ENCODE measurements around the gene MOB1B. TPM values are rescaled to one million over a fixed set of nuclear protein-coding genes. Genes with fewer than 3 reads are reported as not detected.

The MOB1B gene
- total RNA-seq (ENCODE audit: unreplicated experiment) = 24.6 TPM
- long read RNA-seq, full-length matches to known transcripts = 2 of 2 reads
- long read RNA-seq, partial matches to known transcripts = 0 of 2 reads
- long read RNA-seq, other reads (novel, unspliced or antisense) = 0 of 2 reads

DNA sequence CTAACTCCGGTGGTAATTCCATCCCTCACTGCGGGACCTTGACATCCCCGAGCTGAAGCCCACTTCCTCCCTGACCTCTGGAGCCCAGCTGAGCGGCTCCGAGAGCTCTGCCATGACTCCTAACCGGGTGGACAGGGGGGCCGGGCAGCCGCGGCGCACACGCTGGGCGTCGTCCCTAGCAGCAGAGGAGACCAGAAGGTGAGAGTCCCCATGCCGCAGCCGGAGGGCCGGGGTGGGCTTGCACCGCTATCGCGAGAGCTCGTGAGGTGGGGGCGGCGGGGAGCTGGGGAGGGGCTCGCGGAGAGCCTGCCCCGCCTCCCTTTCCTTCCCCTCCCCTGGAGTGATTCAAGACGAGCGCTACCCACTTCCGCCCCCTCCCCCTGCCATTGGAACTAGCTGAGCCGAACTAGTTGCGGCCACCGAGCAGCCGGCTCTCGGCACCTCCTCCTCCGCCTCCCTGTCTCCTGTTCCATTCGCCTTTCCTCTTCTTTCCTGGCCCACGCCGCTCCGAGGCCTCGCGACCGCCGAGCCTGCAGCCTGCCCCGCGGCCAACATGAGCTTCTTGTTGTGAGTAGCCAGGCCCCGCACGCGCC lies at the start of gene MOB1B:
Gene MOB1B (plus strand): TSS at position 386 of the 593 bp plus-strand sequence. CDS start 168 bp downstream, at position 554.
- peak; percentile 21 for TF ChIP-seq CTCF (IDR thresholded peaks at IDR 0.05; ENCODE audit: partially characterized antibody, unreplicated experiment)
- Mint-ChIP-seq H3K9me3 (ENCODE audit: unreplicated experiment) (peaks cover 2% of the 10 kb centered on the region), H3K36me3 (ENCODE audit: unreplicated experiment) (peaks cover 5% of the 10 kb centered on the region), H3K4me3 (ENCODE audit: unreplicated experiment) (peak within 1 kb of the TSS; percentile 97), H3K4me1 (ENCODE audit: low read depth, unreplicated experiment) (peaks cover 6% of the 10 kb centered on the region), H3K27me3 (ENCODE audit: unreplicated experiment) (peaks cover 4% of the 10 kb centered on the region), H3K27ac (ENCODE audit: unreplicated experiment) (peak within 1 kb of the TSS; percentile 95)
- peak; percentile 97 for DNase-seq

DNA sequence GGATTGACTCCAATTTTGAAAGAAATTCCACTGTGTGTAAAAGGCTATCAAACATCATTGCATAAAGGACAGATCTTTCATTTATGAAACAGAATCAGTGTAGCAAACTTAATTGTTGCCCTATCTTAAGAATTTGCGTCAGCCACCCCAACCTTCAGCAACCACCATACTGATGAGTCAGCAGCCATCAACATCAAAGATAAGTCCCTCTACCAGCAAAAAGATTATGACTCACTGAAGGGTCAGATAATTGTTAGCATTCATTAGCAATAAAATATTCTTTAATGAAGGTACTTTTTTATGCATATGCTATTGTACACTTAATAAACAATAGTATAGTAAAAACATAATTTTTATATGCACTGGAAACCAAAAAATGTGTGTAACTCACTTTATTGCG lies 46.7 kb upstream of the MOB1B start:
- Mint-ChIP-seq H3K9me3 (ENCODE audit: unreplicated experiment) (no peaks in the 10 kb centered on the region), H3K4me3 (ENCODE audit: unreplicated experiment) (no peak overlapping the region), H3K36me3 (ENCODE audit: unreplicated experiment) (no peaks in the 10 kb centered on the region), H3K27me3 (ENCODE audit: unreplicated experiment) (no peaks in the 10 kb centered on the region), H3K27ac (ENCODE audit: unreplicated experiment) (no peak overlapping the region), H3K4me1 (ENCODE audit: low read depth, unreplicated experiment) (no peaks in the 10 kb centered on the region)
- TF ChIP-seq CTCF (IDR thresholded peaks at IDR 0.05; ENCODE audit: partially characterized antibody, unreplicated experiment) = no peak
- no peak for DNase-seq

GRCh38 chr4:70858454-70858853 lies 43.7 kb upstream of the MOB1B start:
- Mint-ChIP-seq H3K4me1 (ENCODE audit: low read depth, unreplicated experiment) (no peaks in the 10 kb centered on the region), H3K9me3 (ENCODE audit: unreplicated experiment) (no peaks in the 10 kb centered on the region), H3K4me3 (ENCODE audit: unreplicated experiment) (no peak overlapping the region)

DNA sequence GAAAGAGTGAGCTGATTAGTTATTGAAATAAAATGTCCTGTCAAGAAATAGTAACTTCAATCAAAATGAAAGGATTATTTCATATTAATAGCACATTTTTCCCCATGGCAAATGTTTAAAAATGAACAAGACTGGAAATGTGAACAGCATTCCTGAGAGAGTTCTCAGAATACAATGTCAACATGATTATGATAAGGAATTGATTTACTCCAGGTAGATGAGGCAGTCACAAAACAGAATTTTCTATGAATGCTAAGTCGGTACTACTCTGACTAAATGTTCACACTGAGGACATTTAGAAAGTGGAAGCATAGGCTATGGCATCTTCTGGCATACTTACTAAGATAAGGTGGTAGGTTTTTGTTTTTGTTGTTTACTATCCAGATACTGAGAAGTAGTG lies 43.1 kb upstream of the MOB1B start:
- Mint-ChIP-seq H3K27me3 (ENCODE audit: unreplicated experiment) (no peaks in the 10 kb centered on the region), H3K27ac (ENCODE audit: unreplicated experiment) (no peak overlapping the region), H3K4me1 (ENCODE audit: low read depth, unreplicated experiment) (no peaks in the 10 kb centered on the region), H3K9me3 (ENCODE audit: unreplicated experiment) (no peaks in the 10 kb centered on the region), H3K4me3 (ENCODE audit: unreplicated experiment) (no peak overlapping the region), H3K36me3 (ENCODE audit: unreplicated experiment) (no peaks in the 10 kb centered on the region)
- DNase-seq = no peak
- no peak for TF ChIP-seq CTCF (IDR thresholded peaks at IDR 0.05; ENCODE audit: partially characterized antibody, unreplicated experiment)

More at GRCh38 chr4:70858454-70858853, 43.7 kb upstream of the MOB1B start:
- DNase-seq = no peak
- H3K36me3 Mint-ChIP-seq (ENCODE audit: unreplicated experiment) = no peaks in the 10 kb centered on the region
- H3K27ac Mint-ChIP-seq (ENCODE audit: unreplicated experiment) = no peak overlapping the region
- H3K27me3 Mint-ChIP-seq (ENCODE audit: unreplicated experiment) = no peaks in the 10 kb centered on the region
- no peak for TF ChIP-seq CTCF (IDR thresholded peaks at IDR 0.05; ENCODE audit: partially characterized antibody, unreplicated experiment)

DNA sequence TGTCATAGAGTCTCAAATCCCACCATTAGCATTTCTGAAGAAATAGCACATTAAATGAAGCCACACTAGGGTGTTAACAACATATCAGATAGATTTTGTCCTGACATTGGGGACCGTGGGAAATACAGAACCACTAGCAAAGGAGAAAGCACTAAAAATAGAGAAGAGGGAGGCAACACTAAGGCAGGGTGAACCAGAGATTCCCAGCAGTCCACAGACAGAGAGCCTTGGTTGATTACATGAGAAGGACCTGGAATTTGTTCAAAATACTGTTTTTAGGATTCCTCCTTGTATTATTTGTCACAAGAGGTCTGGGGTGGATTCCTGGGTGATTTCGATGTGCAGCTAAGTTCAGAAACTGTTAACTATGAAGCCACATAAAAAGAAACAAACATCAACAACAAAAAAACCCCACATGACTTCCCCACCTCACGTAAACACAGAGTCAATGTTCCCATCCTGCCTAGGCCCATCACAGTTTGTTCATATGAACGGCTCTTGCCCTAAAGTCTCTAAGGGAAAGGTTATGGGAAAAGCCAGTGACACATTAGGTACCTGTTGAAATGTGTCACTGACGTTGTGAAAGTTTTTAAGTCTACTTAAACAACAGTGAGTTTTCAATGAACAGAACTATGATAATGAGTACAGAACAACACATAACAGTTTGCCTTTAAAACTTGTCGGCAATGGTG lies 38.9 kb upstream of the MOB1B start:
- no peaks in the 10 kb centered on the region for H3K9me3 Mint-ChIP-seq (ENCODE audit: unreplicated experiment)
- H3K4me3 Mint-ChIP-seq (ENCODE audit: unreplicated experiment) = no peak overlapping the region
- H3K27ac Mint-ChIP-seq (ENCODE audit: unreplicated experiment) = no peak overlapping the region
- no peaks in the 10 kb centered on the region for H3K4me1 Mint-ChIP-seq (ENCODE audit: low read depth, unreplicated experiment)
- H3K27me3 Mint-ChIP-seq (ENCODE audit: unreplicated experiment) = no peaks in the 10 kb centered on the region
- H3K36me3 Mint-ChIP-seq (ENCODE audit: unreplicated experiment) = no peaks in the 10 kb centered on the region
- DNase-seq = no peak
- no peak for TF ChIP-seq CTCF (IDR thresholded peaks at IDR 0.05; ENCODE audit: partially characterized antibody, unreplicated experiment)

Measured in glutamatergic neuron (in vitro differentiated cells).